OCI-LY1 (cell line): ENCODE measurements around the gene MAP3K6.

Experiments used
- H2AFZ ChIP-seq: fragments of 200-600 bp; sonication (generic), shearing (Covaris generic); 2 replicates; pipeline ENCODE4 v1.6.0; 2014; ENCODE audit warnings: antibody characterized with exemption, mild to moderate bottlenecking, low read length
- H3F3A ChIP-seq: fragments of 200-600 bp; sonication (generic), shearing (Covaris generic); 2 replicates; pipeline ENCODE4 v1.6.0; 2014; ENCODE audit warnings: mild to moderate bottlenecking, antibody characterized with exemption, low read length, moderate library complexity; ENCODE audit not compliant: insufficient read depth
- H3K27ac ChIP-seq: fragments of 200-600 bp; sonication (generic); 2 replicates; pipeline ENCODE4 v1.5.1; 2014; ENCODE audit warnings: low read length, mixed run types, mild to moderate bottlenecking, low read depth; ENCODE audit not compliant: poor library complexity, severe bottlenecking
- H3K27me3 ChIP-seq: fragments of 200-600 bp; sonication (generic); 2 replicates; pipeline ENCODE4 v1.6.0; 2014; ENCODE audit warnings: antibody characterized with exemption, mild to moderate bottlenecking, low read length, moderate library complexity; ENCODE audit not compliant: insufficient read depth
- H3K36me3 ChIP-seq: fragments of 200-600 bp; sonication (generic); 2 replicates; pipeline ENCODE4 v1.6.1; 2014; ENCODE audit warnings: mild to moderate bottlenecking, antibody characterized with exemption, low read length, moderate library complexity, mixed read lengths; ENCODE audit not compliant: insufficient read depth
- H3K4me1 ChIP-seq: fragments of 200-600 bp; sonication (generic); 2 replicates; pipeline ENCODE4 v1.5.1; 2014; ENCODE audit warnings: mild to moderate bottlenecking, low read length, moderate library complexity; ENCODE audit not compliant: insufficient read depth, severe bottlenecking
- H3K4me2 ChIP-seq: fragments of 200-600 bp; sonication (generic), shearing (Covaris generic); 2 replicates; pipeline ENCODE4 v1.6.1; 2014; ENCODE audit warnings: low read length
- H3K4me3 ChIP-seq: fragments of 200-600 bp; sonication (generic); 2 replicates; pipeline ENCODE4 v1.5.1; 2014; ENCODE audit warnings: low read length, low read depth, mild to moderate bottlenecking, mixed read lengths; ENCODE audit not compliant: poor library complexity, severe bottlenecking
- H3K79me2 ChIP-seq: fragments of 200-600 bp; shearing (Covaris generic); 2 replicates; pipeline ENCODE4 v1.6.1; 2016; ENCODE audit warnings: mixed run types, low read length, mixed read lengths; ENCODE audit not compliant: insufficient read depth
- H3K9ac ChIP-seq: fragments of 200-600 bp; sonication (generic), shearing (Covaris generic); 2 replicates; pipeline ENCODE4 v1.6.1; 2014; ENCODE audit warnings: mild to moderate bottlenecking, low read length, mixed read lengths
- H3K9me2 ChIP-seq: fragments of 200-600 bp; sonication (generic), shearing (Covaris generic); 2 replicates; pipeline ENCODE4 v1.6.1; 2014; ENCODE audit warnings: low read depth, mild to moderate bottlenecking, low read length, mixed read lengths
- H3K9me3 ChIP-seq: fragments of 200-600 bp; shearing (Covaris generic); 2 replicates; pipeline ENCODE4 v1.6.1; 2014; ENCODE audit warnings: low read length, mixed read lengths
- H4K20me1 ChIP-seq: fragments of 200-600 bp; sonication (generic), shearing (Covaris generic); 2 replicates; pipeline ENCODE4 v1.6.0; 2016; ENCODE audit warnings: mild to moderate bottlenecking, low read length; ENCODE audit not compliant: insufficient read depth
- CTCF ChIP-seq: fragments of 200-600 bp; sonication (generic), shearing (Covaris generic); IDR thresholded peaks from 2 replicates; pipeline ENCODE4 v1.5.1; 2017; ENCODE audit warnings: mild to moderate bottlenecking, antibody characterized with exemption, low read length, moderate library complexity, mixed read lengths
- EZH2 ChIP-seq: fragments of 200-600 bp; sonication (generic), shearing (Covaris generic); IDR thresholded peaks from 2 replicates; pipeline ENCODE4 v1.8.0; 2017; ENCODE audit warnings: borderline replicate concordance, mixed run types, mild to moderate bottlenecking, antibody characterized with exemption, low read length, moderate library complexity, mixed read lengths

Gene MAP3K6

GRCh38 chr1:27399251-27400025, 32.7 kb upstream of the MAP3K6 start:
- no peaks in the 10 kb centered on the region for H4K20me1 ChIP-seq
- H3K9me3 ChIP-seq: no peaks in the 10 kb centered on the region
- H2AFZ ChIP-seq: no peak overlapping the region
- H3K9me2 ChIP-seq: no peaks in the 10 kb centered on the region
- peaks cover 27% of the 10 kb centered on the region for H3K4me1 ChIP-seq
- H3K9ac ChIP-seq: no peak overlapping the region
- no peaks in the 10 kb centered on the region for H3K27me3 ChIP-seq
- no peak overlapping the region for H3K4me2 ChIP-seq
- H3K36me3 ChIP-seq: 0 out of 2 replicates have a peak, but pooled peaks cover 5% of the 10 kb centered on the region
- H3K4me3 ChIP-seq: no peak overlapping the region
- no peaks in the 10 kb centered on the region for H3F3A ChIP-seq
- TF ChIP-seq CTCF: no peak
- TF ChIP-seq EZH2: no peak
- H3K79me2 ChIP-seq: no peaks in the 10 kb centered on the region
- H3K27ac ChIP-seq: no peak overlapping the region

- no peaks in the 10 kb centered on the region for H3K9me2 ChIP-seq
- no peaks in the 10 kb centered on the region for H4K20me1 ChIP-seq
- H3K4me1 ChIP-seq: peaks cover 19% of the 10 kb centered on the region
- no peaks in the 10 kb centered on the region for H3K27me3 ChIP-seq
- no peak overlapping the region for H2AFZ ChIP-seq
- H3K9me3 ChIP-seq: no peaks in the 10 kb centered on the region
- 0 out of 2 replicates have a peak, but pooled peaks cover 5% of the 10 kb centered on the region for H3K36me3 ChIP-seq
- H3K4me3 ChIP-seq: no peak overlapping the region
- H3K27ac ChIP-seq: no peak overlapping the region
- TF ChIP-seq EZH2: no peak
- no peak for TF ChIP-seq CTCF
- no peak overlapping the region for H3K9ac ChIP-seq
- H3K79me2 ChIP-seq: no peaks in the 10 kb centered on the region
- no peak overlapping the region for H3K4me2 ChIP-seq
- H3F3A ChIP-seq: no peaks in the 10 kb centered on the region
Measured at GRCh38 chr1:27398405-27399149, 31.8 kb upstream of the MAP3K6 start.

- Histone ChIP-seq H4K20me1 (no peaks in the 10 kb centered on the region), H3K4me1 (peaks cover 13% of the 10 kb centered on the region), H3K9me3 (no peaks in the 10 kb centered on the region), H3K27me3 (no peaks in the 10 kb centered on the region), H3K4me3 (no peak overlapping the region), H3K36me3 (0 out of 2 replicates have a peak, but pooled peaks cover 5% of the 10 kb centered on the region), H3K9ac (no peak overlapping the region), H3F3A (no peaks in the 10 kb centered on the region), H3K79me2 (no peaks in the 10 kb centered on the region), H2AFZ (no peak overlapping the region), H3K4me2 (no peak overlapping the region), H3K9me2 (no peaks in the 10 kb centered on the region), H3K27ac (no peak overlapping the region)
- no peak for TF ChIP-seq EZH2
- TF ChIP-seq CTCF: no peak
Measured at GRCh38 chr1:27397749-27398148, 31.0 kb upstream of the MAP3K6 start.
